Activated T-cell treated with anti-CD3 and anti-CD28 coated beads for 48 hours (primary cell): ENCODE measurements around the gene MAPK10.
"Not testable (repeated sequence)": the region's sequence is repeated elsewhere in the genome, so short reads cannot be mapped to it uniquely, and the experiment has no call there.

Experiments
- DNase-seq: peaks from one replicate; pipeline ENCODE4 v3.0.0-alpha.2; 2020; ENCODE audit warnings: low read depth

MAPK10 gene

GRCh38 chr4:86106475-86106874 is 253.4 kb downstream of the MAPK10 start:
- DNase-seq = no peak

GRCh38 chr4:86101841-86102240 is 258.0 kb downstream of the MAPK10 start:
- no peak for DNase-seq

DNA sequence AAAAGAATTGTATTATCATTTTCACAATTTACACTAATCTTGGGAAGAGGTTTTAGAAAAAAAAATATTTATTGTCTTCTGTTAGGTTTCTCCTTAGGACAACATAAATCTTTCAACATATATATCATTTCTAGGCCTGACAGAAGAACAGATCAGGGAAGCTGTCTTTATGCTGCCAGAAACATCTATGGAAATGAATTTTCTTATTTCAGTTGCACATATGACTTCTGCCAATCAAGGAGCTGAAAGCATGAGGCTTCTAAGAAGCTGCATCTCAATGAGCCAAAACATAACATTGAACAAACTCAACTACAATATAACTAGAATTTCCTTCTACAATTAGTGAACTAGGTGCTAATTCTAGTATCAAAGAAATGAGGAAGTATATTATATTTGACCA is 258.4 kb downstream of the MAPK10 start:
- DNase-seq = no peak

GRCh38 chr4:86100539-86101215 is 259.2 kb downstream of the MAPK10 start:
- DNase-seq = no peak

GRCh38 chr4:86099348-86099747 is 260.5 kb downstream of the MAPK10 start:
- DNase-seq = no peak

GRCh38 chr4:86098691-86099090 is 261.2 kb downstream of the MAPK10 start:
- no peak for DNase-seq

DNA sequence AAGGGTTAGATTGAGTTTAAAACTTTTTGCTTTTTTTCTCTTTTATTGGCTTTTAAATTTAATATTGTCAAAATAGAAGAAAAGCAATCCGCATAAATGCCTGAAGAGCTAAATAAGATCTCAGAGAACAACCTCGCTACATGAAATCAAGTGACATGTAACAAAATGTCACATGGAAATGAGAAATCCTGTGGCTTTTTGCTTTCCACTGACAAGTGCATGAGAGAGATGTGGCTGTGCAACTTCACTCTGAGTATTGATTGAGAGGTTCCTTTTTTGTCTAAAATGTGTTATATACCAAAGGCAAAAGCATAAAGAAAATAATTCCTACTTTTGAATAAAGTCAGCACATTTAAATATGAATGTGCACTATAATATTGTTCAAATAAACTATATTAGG is 263.5 kb downstream of the MAPK10 start:
- DNase-seq = no peak

DNA sequence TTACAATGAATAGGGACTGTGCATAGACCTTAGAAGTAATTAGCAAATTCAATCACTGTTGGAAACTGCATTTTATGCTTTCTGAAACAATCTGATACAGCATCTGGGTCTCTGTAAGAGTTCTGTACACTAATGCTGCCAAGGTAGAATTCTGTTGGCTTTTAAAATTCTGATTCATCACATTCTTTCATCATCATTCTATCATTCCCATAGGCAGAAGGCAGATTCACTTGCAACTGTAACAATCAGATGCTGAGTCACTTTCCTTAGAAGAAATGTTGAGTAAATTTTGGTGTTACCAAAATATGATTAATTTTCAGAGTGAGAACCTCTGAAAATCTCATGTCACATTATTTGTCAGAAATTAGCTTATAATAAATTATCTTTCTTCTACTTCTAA is 267.2 kb downstream of the MAPK10 start:
- no peak for DNase-seq

GRCh38 chr4:86091201-86091600 is 268.7 kb downstream of the MAPK10 start:
- no peak for DNase-seq

- DNase-seq = no peak
These were observed 270.0 kb downstream of the MAPK10 start for GRCh38 chr4:86089781-86090323.

DNA sequence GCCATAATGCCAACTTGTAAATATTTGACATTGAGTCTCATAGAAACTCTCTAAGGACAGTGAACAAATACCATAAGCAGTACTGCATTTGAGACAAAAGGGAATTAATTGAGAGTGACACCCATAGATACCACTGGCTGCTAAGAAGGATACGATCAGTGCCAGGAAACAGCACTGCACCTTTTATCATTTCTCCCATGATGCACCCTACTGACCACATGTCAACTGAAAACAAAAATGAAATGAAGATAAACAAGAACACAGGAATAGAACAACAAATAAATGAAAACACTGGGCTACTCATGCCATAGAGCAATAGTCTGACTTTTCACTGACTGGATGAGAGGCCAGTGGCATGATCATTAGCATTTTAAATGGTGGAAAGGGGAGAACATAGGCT is 270.8 kb downstream of the MAPK10 start:
- DNase-seq = no peak

DNA sequence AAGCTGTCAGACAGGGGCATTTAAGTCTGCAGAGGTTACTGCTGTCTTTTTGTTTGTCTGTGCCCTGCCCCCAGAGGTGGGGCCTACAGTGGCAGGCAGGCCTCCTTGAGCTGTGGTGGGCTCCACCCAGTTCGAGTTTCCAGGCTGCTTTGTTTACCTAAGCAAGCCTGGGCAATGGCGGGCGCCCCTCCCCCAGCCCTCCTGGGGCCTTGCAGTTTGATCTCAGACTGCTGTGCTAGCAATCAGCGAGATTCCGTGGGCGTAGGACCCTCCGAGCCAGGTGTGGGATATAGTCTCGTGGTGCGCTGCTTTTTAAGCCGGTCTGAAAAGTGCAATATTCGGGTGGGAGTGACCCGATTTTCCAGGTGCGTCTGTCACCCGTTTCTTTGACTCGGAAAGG is 284.1 kb downstream of the MAPK10 start:
- not testable (repeated sequence) for DNase-seq

GRCh38 chr4:86060341-86060740 is 299.5 kb downstream of the MAPK10 start:
- DNase-seq = no peak

- DNase-seq = no peak
These were observed 301.2 kb downstream of the MAPK10 start for GRCh38 chr4:86058621-86059020.

GRCh38 chr4:86055898-86056297 is 304.0 kb downstream of the MAPK10 start:
- no peak for DNase-seq

GRCh38 chr4:86054286-86055032 is 305.4 kb downstream of the MAPK10 start:
- DNase-seq = no peak

- DNase-seq = no peak
These were observed 309.4 kb downstream of the MAPK10 start for GRCh38 chr4:86050496-86050895.

- DNase-seq = no peak
These were observed 311.4 kb downstream of the MAPK10 start for GRCh38 chr4:86048426-86048825.

DNA sequence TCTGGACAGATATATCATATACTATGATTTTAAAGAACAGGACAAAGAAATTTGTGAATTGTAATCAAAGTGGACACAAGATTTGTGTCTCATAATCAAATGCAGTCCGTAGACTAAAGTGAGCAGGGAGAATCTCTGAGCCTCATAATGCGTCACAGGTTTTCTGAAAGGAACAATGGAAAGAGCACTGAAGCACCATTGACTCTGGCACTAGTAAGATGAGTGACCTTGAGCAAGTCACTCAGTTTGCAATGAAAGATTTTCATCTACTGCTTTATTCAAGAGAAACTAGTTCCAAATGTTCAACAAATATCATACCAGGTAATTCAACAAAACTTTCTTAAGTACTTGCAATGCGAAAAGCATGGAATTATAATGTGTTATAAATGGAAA is 315.3 kb downstream of the MAPK10 start:
- DNase-seq = no peak

DNA sequence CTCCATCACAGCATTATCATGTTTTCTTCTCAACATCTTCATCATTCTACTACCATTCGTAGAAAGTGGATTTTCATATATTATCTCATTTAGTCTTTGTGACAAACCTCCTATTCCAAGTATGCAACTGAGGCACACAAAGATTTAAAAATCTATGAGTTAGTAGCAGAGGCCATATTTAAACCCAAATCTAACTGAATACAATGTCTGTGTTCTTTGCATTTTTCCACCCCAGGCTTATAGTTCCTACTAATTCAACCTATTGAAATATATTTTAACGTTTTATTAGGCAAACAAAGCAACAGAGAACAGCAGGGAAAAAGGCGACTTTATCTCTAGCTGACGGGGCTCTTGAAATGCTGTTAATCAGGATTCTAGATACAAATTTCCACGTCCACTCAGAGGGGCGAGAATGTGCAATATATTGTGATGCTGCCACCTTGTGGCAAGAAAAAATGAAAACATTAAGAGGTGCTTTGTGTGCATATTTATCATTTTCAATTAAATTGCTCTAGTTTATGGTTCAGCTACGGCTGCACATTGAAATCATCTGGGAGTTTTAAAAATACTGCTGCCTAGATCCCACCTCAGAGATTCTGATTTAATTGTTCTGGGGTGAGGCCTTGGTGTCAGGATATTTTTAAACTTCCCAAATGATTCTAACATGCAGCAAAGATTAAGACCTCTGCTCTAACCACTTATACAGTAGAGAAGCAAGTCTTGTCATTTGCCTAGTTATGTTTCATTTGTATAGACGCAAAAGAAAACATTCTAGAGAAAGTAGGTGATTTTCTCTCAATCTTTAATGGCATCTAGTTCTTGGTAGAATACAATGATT is 315.9 kb downstream of the MAPK10 start:
- DNase-seq = no peak

DNA sequence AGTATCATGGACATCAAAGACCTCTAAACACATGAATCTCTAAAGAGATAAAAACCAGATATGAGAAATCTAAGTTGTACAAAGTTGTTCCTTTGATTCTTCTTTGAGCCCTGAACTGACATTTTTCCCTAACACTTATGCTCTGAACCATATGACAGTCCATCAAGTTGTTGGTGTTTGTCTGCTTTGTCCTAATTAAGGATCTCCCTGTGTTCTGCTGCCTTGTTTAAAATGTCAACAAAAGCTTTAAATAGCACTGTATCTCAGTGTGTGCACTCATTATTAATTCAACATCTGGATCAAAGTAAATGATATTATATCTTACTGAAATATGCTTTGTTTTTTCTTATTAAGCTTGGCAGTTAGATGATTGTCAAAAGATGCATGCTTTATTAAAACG is 321.8 kb downstream of the MAPK10 start:
- DNase-seq = no peak

DNA sequence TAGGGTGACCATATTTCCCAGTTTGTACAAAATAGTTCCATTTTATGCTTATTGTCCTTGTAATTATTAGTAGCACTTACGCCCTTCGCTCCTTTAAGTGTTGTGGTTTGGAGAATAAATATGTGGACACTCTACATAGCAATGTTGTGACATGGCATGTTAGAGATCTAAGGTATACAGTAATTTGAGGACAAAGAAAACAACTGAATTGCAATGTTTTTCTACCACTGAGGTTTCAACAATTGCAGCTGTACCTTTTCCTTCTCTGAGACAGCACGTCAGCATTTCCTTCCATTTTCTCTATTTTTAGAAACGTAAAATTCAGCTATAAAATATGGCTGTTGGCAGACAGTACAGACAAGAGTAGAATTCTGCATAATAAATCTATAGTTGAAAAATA is 323.1 kb downstream of the MAPK10 start:
- no peak for DNase-seq

- DNase-seq = no peak
These were observed 324.2 kb downstream of the MAPK10 start for GRCh38 chr4:86035688-86036087.
